H1 (cell line): ENCODE measurements around the gene UVRAG. TPM values are rescaled to one million over a fixed set of nuclear protein-coding genes. Genes with fewer than 3 reads are reported as not detected.

Source experiments
- CTCF ChIA-PET: fragments of 300-600 bp; sonication (Branson Sonifier 250); formaldehyde crosslinking; loops from one replicate; lab custom pipeline; 2021; ENCODE audit not compliant: partially characterized antibody; lab: Charles Lee
- POLR2A ChIA-PET: fragments of 300-600 bp; sonication (Branson Sonifier 250); formaldehyde crosslinking; loops from one replicate; lab custom pipeline; 2021; ENCODE audit warnings: inconsistent platforms; ENCODE audit not compliant: partially characterized antibody; lab: Charles Lee
- DNase-seq, 2 experiments: peaks; one replicate each; pipeline versions ENCODE4 v3.0.0 to v3.0.0-alpha.2; 2010 to 2022; ENCODE audit warnings: low spot score in 2 of 2, low read depth in 1 of 2, mixed read lengths in 1 of 2
- FAIRE-seq: peaks from 2 replicates; lab custom pipeline; 2011; peaks lifted over from hg19 to GRCh38; lab: Jason Lieb, UNC
- H2AFZ ChIP-seq: 2 replicates; pipeline ENCODE4 v1.8.1; 2012; ENCODE audit warnings: low read length, inconsistent platforms
- H2AK5ac ChIP-seq: 2 replicates; pipeline ENCODE4 v1.6.1; 2013; ENCODE audit warnings: low read depth, low read length
- H2BK120ac ChIP-seq: replicated peaks from 2 replicates; pipeline ENCODE3; 2013; ENCODE audit warnings: low read depth, low read length, inconsistent platforms
- H2BK12ac ChIP-seq: 2 replicates; pipeline ENCODE4 v1.6.1; 2013; ENCODE audit warnings: low read depth, low read length
- H2BK15ac ChIP-seq: 2 replicates; pipeline ENCODE4 v1.6.1; 2013; ENCODE audit warnings: low read length
- H2BK20ac ChIP-seq: 2 replicates; pipeline ENCODE4 v1.6.1; 2013; ENCODE audit warnings: low read length
- H2BK5ac ChIP-seq: 2 replicates; pipeline ENCODE4 v1.6.1; 2013; ENCODE audit warnings: low read depth, low read length
- H3K14ac ChIP-seq: 2 replicates; pipeline ENCODE4 v1.6.1; 2013; ENCODE audit warnings: inconsistent platforms; ENCODE audit not compliant: insufficient read length
- H3K18ac ChIP-seq: 2 replicates; pipeline ENCODE4 v1.6.1; 2013; ENCODE audit warnings: low read length; ENCODE audit errors: extremely low read depth
- H3K23ac ChIP-seq: 2 replicates; pipeline ENCODE4 v1.6.1; 2013; ENCODE audit warnings: inconsistent platforms; ENCODE audit not compliant: insufficient read length
- H3K23me2 ChIP-seq: 2 replicates; pipeline ENCODE4 v1.6.1; 2013; ENCODE audit warnings: low read depth, low read length
- H3K27ac ChIP-seq: 2 replicates; pipeline ENCODE4 v1.6.1; 2011; ENCODE audit warnings: low read depth, low read length, inconsistent platforms
- H3K27me3 ChIP-seq, 4 experiments: replicated peaks in 1 of 4; 1 replicate in 1 of 4; 2 replicates in 3 of 4; pipeline versions ENCODE4 v1.6.1 to v1.8.1; 2011 to 2013; ENCODE audit warnings: low read length in 3 of 4, mild to moderate bottlenecking in 3 of 4, inconsistent platforms in 2 of 4, mixed read lengths in 2 of 4, moderate library complexity in 1 of 4; ENCODE audit not compliant: control insufficient read depth in 3 of 4, insufficient read depth in 3 of 4; ENCODE audit errors: extremely low read depth in 1 of 4
- H3K36me3 ChIP-seq, 4 experiments: 2 replicates each; pipeline versions ENCODE4 v1.6.1 to v1.8.1; 2011 to 2013; ENCODE audit warnings: mild to moderate bottlenecking in 4 of 4, low read length in 3 of 4, moderate library complexity in 2 of 4, control low read depth in 1 of 4, inconsistent platforms in 1 of 4; ENCODE audit not compliant: insufficient read depth in 4 of 4, control insufficient read depth in 2 of 4
- H3K4ac ChIP-seq: replicated peaks from 2 replicates; pipeline ENCODE3; 2013; ENCODE audit warnings: low read length, low read depth, mixed read lengths, inconsistent platforms; ENCODE audit not compliant: insufficient read length
- H3K4me1 ChIP-seq, 4 experiments: replicated peaks in 1 of 4; 1 replicate in 1 of 4; 2 replicates in 3 of 4; pipeline versions ENCODE4 v1.6.1 to v1.8.1; 2011 to 2013; ENCODE audit warnings: low read length in 3 of 4, inconsistent platforms in 2 of 4, mixed read lengths in 1 of 4; ENCODE audit not compliant: insufficient read depth in 4 of 4, control insufficient read depth in 3 of 4
- H3K4me2 ChIP-seq, 2 experiments: 2 replicates each; pipeline versions ENCODE4 v1.6.1 to v1.8.1; 2011 to 2013; ENCODE audit warnings: low read depth in 2 of 2, low read length in 2 of 2, control low read depth in 1 of 2, inconsistent platforms in 1 of 2, mild to moderate bottlenecking in 1 of 2; ENCODE audit not compliant: insufficient read depth in 1 of 2
- H3K4me3 ChIP-seq, 4 experiments: fragments of 200-600, 300-600 bp in 1 of 4; sonication (generic), shearing (Covaris generic), sonication (Bioruptor Twin) in 1 of 4; 2 replicates each; pipeline versions ENCODE4 v1.5.1 to v1.8.1; 2011 to 2016; ENCODE audit warnings: low read length in 4 of 4, low read depth in 3 of 4, control low read depth in 2 of 4, inconsistent platforms in 2 of 4, mild to moderate bottlenecking in 2 of 4, mixed read lengths in 1 of 4, moderate library complexity in 1 of 4; ENCODE audit not compliant: insufficient read depth in 2 of 4; ENCODE audit errors: extremely low read depth in 1 of 4
- H3K56ac ChIP-seq: replicated peaks from 2 replicates; pipeline ENCODE3; 2013; ENCODE audit warnings: low read depth, mild to moderate bottlenecking, mixed read lengths, low read length, inconsistent platforms; ENCODE audit not compliant: insufficient read length
- H3K79me1 ChIP-seq: 2 replicates; pipeline ENCODE4 v1.6.1; 2013; ENCODE audit warnings: low read depth, low read length, control low read depth
- H3K79me2 ChIP-seq, 2 experiments: 2 replicates each; pipeline versions ENCODE4 v1.6.1 to v1.8.1; 2012 to 2013; ENCODE audit warnings: low read length in 2 of 2, mild to moderate bottlenecking in 2 of 2, inconsistent platforms in 1 of 2; ENCODE audit not compliant: insufficient read depth in 2 of 2, control insufficient read depth in 1 of 2
- H3K9ac ChIP-seq, 4 experiments: replicated peaks in 1 of 4; 1 replicate in 1 of 4; 2 replicates in 3 of 4; pipeline versions ENCODE4 v1.6.1 to v1.8.1; 2011 to 2013; ENCODE audit warnings: low read depth in 3 of 4, low read length in 3 of 4, control low read depth in 2 of 4, mild to moderate bottlenecking in 2 of 4, moderate library complexity in 2 of 4, inconsistent platforms in 1 of 4; ENCODE audit errors: extremely low read depth in 1 of 4
- H3K9me3 ChIP-seq, 2 experiments: 2 replicates each; pipeline versions ENCODE4 v1.6.1 to v1.8.1; 2012 to 2013; ENCODE audit warnings: mild to moderate bottlenecking in 2 of 2, moderate library complexity in 2 of 2, control low read depth in 1 of 2, inconsistent platforms in 1 of 2, low read depth in 1 of 2, low read length in 1 of 2, mixed read lengths in 1 of 2; ENCODE audit not compliant: insufficient read depth in 2 of 2
- H4K20me1 ChIP-seq, 2 experiments: replicated peaks in 1 of 2; 2 replicates each; pipeline versions ENCODE3 to v1.8.1; 2011 to 2013; ENCODE audit warnings: inconsistent platforms in 2 of 2, low read length in 2 of 2, mild to moderate bottlenecking in 1 of 2; ENCODE audit not compliant: insufficient read depth in 2 of 2, control insufficient read depth in 1 of 2
- H4K5ac ChIP-seq: 2 replicates; pipeline ENCODE4 v1.6.1; 2013; ENCODE audit warnings: low read length, low read depth, mixed read lengths, inconsistent platforms; ENCODE audit not compliant: insufficient read length
- H4K8ac ChIP-seq: 2 replicates; pipeline ENCODE4 v1.8.0; 2013; ENCODE audit warnings: mild to moderate bottlenecking, moderate library complexity, low read length, inconsistent platforms; ENCODE audit not compliant: insufficient read depth; ENCODE audit errors: extremely low read depth
- H4K91ac ChIP-seq: replicated peaks from 2 replicates; pipeline ENCODE3; 2013; ENCODE audit warnings: low read length, mixed read lengths, inconsistent platforms; ENCODE audit not compliant: insufficient read length
- CREB1 ChIP-seq: IDR thresholded peaks from 2 replicates; pipeline ENCODE4 v1.6.1; 2012; ENCODE audit warnings: inconsistent platforms
- KDM1A ChIP-seq: fragments of 200-600, 300-600 bp; sonication (generic); IDR thresholded peaks from 2 replicates; pipeline ENCODE4 v1.7.1; 2016; ENCODE audit warnings: mild to moderate bottlenecking, low read length, borderline replicate concordance
- SIRT6 ChIP-seq: IDR thresholded peaks from one replicate; pipeline ENCODE4 v1.7.1; 2012; ENCODE audit warnings: low read length, inconsistent platforms
- WGBS, 2 experiments: shearing (Covaris generic) in 1 of 2; methylation state at CpG; one replicate each; pipeline versions ENCODE4 v1.1.6 to v1.1.7; 2013 to 2015; ENCODE audit warnings: low lambda C conversion rate in 2 of 2, mixed read lengths in 2 of 2, inconsistent platforms in 1 of 2, low coverage in 1 of 2, missing lambda C conversion rate in 1 of 2; ENCODE audit not compliant: insufficient replicate concordance in 2 of 2, insufficient coverage in 1 of 2, insufficient read length in 1 of 2; ENCODE audit errors: extremely low coverage in 1 of 2, missing lambda C conversion rate in 1 of 2; 5-methylcytosine and 5-hydroxymethylcytosine counted together
- polyA plus RNA-seq, 7 experiments: library from polyadenylated mRNA; depleted of rRNA in 3 of 7; stranded (reverse) in 5 of 7; unstranded in 2 of 7; fragments of >200 nt in 5 of 7; fragments of 200-250 nt in 2 of 7; gene quantifications; 1 replicate in 5 of 7; 2 replicates in 1 of 7; 4 replicates in 1 of 7; pipeline versions ENCODE4 v1.2.1 to v1.2.3, GENCODE V29; 2011 to 2013; ENCODE audit warnings: missing spikeins in 2 of 7, mixed read lengths in 2 of 7
- total RNA-seq: library from RNA; stranded (reverse); fragmentation: NEBNext Ultra II Directional; extraction: Animal tissue kit (Norgen Biotek cat#: 25700); gene quantifications from 2 replicates; pipeline ENCODE4 v1.2.1, GENCODE V29; 2021
- TF ChIP-seq, protein P1 (sequence below): IDR thresholded peaks from 2 replicates; pipeline ENCODE4 v1.6.1; 2012; ENCODE audit warnings: inconsistent platforms
- TF ChIP-seq, protein P2 (sequence below): IDR thresholded peaks from 2 replicates; pipeline ENCODE4 v1.6.1; 2012; ENCODE audit warnings: inconsistent platforms

UVRAG gene
- total and polyA plus RNA-seq, 2 of the 8 experiments (the other 6 are each of a cell fraction or from before 2014, with no cell fraction given), result 5.5 to 14.7 TPM

DNA sequence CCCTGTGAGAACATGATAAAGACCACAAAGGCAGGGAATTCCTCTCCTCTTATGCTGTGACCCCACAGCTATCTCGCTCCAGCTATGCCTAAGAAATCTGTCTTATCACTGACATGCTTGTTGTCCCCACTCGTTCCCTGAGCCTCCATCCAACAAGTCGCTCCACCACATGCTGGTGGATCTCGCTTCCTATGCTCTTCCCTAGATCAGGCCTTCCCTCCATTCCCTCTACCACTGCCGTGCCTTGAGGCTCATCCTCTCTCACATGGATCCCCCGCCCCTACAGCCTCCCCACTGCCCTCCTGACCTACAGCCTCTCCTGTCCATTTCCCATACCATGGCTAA, 47.8 kb upstream of the UVRAG start:
- H3K27me3 ChIP-seq, result peaks cover 14 to 54% (median 37%) of the 10 kb centered on the region in 4 experiments
- no peak overlapping the region for H2AFZ ChIP-seq

More for the DNA sequence above, 47.8 kb upstream of the UVRAG start:
- H3K79me2 ChIP-seq, result no peaks in the 10 kb centered on the region
- no peak overlapping the region for H2BK5ac ChIP-seq
- H3K56ac ChIP-seq, result no peak overlapping the region
- TF ChIP-seq CREB1 (no peak), SIRT6 (no peak), KDM1A (no peak)
- TF ChIP-seq, protein P1, sequence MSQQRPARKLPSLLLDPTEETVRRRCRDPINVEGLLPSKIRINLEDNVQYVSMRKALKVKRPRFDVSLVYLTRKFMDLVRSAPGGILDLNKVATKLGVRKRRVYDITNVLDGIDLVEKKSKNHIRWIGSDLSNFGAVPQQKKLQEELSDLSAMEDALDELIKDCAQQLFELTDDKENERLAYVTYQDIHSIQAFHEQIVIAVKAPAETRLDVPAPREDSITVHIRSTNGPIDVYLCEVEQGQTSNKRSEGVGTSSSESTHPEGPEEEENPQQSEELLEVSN, result peak; percentile 61; the same call in 1 of the 2 replicates
- TF ChIP-seq, protein P2, sequence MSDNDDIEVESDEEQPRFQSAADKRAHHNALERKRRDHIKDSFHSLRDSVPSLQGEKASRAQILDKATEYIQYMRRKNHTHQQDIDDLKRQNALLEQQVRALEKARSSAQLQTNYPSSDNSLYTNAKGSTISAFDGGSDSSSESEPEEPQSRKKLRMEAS, result peak; percentile 53
- H3K36me3 ChIP-seq, result no peaks in the 10 kb centered on the region
- POLR2A ChIA-PET, result no interaction called here
- H4K8ac ChIP-seq, result no peak overlapping the region
- FAIRE-seq, result no peak
- H3K4me2 ChIP-seq, result no peak overlapping the region
- H2AK5ac ChIP-seq, result peak overlapping the region; percentile 98
- H3K14ac ChIP-seq, result no peak overlapping the region
- H3K4me1 ChIP-seq, result peaks cover 0 to 19% (median 9%) of the 10 kb centered on the region in 4 experiments; a peak in 5 of 7 replicates
- H3K4me3 ChIP-seq, result no peak overlapping the region
- H2BK20ac ChIP-seq, result 0 out of 2 replicates have a peak overlapping the region, but pooled peaks have one; percentile 67
- no peak for DNase-seq
- no peak overlapping the region for H3K4ac ChIP-seq
- no peak overlapping the region for H3K18ac ChIP-seq
- no peak overlapping the region for H3K27ac ChIP-seq
- WGBS, 2 experiments, result 88% methylated on average over 6 of the region's 6 CpGs; no CpG with 5 or more reads in 1 of the 2 experiments
- H2BK120ac ChIP-seq, result no peak overlapping the region
- H3K9me3 ChIP-seq, result peaks cover 0 to 2% of the 10 kb centered on the region in 2 experiments; a peak in 1 of 4 replicates
- 0 out of 2 replicates have a peak overlapping the region, but pooled peaks have one; percentile 79 for H2BK12ac ChIP-seq
- H2BK15ac ChIP-seq, result no peak overlapping the region
- CTCF ChIA-PET, result interaction anchor here (1.6 kb wide), 1 partner anchor 9 kb away, joined by 4 read pairs; no protein-coding TSS in a partner anchor
- H4K20me1 ChIP-seq, result no peaks in the 10 kb centered on the region
- no peak overlapping the region for H3K23ac ChIP-seq
- no peaks in the 10 kb centered on the region for H3K79me1 ChIP-seq
- no peak overlapping the region for H4K91ac ChIP-seq
- no peak overlapping the region for H4K5ac ChIP-seq
- H3K23me2 ChIP-seq, result peaks cover 6% of the 10 kb centered on the region; the same call in 1 of the 2 replicates
- no peak overlapping the region for H3K9ac ChIP-seq
